GM19324 (cell line): ENCODE data around the gene LRIT1.
"Not testable (repeated sequence)": the region's sequence is repeated elsewhere in the genome, so short reads cannot be mapped to it uniquely, and the experiment has no call there.

Experiments
- ATAC-seq: cut with Tn5 transposase; IDR thresholded peaks from one replicate; pipeline ENCODE4 v1.9.1; 2021; ENCODE audit warnings: mild to moderate bottlenecking, moderate library complexity; ENCODE audit not compliant: unreplicated experiment, low FRiP score

The LRIT1 gene, protein sequence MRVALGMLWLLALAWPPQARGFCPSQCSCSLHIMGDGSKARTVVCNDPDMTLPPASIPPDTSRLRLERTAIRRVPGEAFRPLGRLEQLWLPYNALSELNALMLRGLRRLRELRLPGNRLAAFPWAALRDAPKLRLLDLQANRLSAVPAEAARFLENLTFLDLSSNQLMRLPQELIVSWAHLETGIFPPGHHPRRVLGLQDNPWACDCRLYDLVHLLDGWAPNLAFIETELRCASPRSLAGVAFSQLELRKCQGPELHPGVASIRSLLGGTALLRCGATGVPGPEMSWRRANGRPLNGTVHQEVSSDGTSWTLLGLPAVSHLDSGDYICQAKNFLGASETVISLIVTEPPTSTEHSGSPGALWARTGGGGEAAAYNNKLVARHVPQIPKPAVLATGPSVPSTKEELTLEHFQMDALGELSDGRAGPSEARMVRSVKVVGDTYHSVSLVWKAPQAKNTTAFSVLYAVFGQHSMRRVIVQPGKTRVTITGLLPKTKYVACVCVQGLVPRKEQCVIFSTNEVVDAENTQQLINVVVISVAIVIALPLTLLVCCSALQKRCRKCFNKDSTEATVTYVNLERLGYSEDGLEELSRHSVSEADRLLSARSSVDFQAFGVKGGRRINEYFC

DNA sequence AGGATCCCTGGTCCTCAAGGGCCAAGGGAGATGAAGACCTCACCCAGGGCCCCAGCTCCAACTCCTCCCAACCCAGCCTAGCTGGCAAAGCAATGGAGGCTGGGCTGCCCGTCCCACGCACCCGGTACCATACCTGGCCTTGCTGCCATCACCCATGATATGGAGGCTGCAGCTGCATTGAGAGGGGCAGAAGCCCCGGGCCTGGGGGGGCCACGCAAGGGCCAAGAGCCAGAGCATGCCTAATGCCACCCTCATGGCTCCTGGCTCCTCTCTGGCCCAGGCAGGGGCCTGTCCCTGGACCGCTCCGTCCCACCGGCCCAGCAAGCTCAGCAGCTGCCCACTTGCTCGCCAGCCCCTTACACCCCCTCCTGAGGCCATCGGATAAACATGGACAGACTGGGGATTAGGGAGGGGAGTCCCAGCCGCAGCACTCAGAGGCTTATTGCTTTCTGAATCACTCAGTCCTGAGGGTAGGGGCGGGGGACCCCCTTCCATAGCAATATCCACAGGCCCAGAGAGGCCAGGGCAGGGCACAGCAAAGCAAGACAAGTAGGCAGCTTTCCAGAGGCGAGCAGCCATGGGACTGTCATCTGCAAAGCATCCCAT, at the start of gene LRIT1:
Gene LRIT1 (minus strand): TSS at position 362 of the 606 bp plus-strand sequence. CDS start 107 bp downstream, at position 255.
- no peak for ATAC-seq

- no peak for ATAC-seq
Observed at GRCh38 chr10:84290235-84290634, 48.9 kb upstream of the LRIT1 start.

GRCh38 chr10:84289521-84290200, 48.3 kb upstream of the LRIT1 start:
- no peak for ATAC-seq

DNA sequence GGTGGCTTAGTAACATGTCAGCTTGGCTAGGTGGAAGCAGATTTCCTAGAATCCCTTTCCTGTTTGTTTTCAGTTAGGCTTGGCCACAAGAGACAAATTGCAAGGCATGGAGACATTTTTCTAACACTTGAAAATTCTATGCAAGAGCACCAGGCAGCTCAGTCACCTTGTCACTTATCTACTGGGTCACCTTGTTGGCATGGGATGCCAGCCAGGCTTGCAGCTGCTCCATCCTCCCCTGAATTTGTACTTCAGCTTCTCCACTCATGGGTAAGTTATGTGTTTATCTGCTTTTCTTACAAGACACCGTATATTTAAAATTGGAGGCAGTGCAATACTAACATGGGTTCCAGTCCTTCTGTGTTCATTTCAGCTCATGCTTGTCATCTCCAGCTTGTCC, 46.8 kb upstream of the LRIT1 start:
- ATAC-seq: no peak

GRCh38 chr10:84286695-84287094, 45.3 kb upstream of the LRIT1 start:
- ATAC-seq: no peak

- ATAC-seq: not testable (repeated sequence)
Observed at GRCh38 chr10:84279876-84280475, 38.6 kb upstream of the LRIT1 start.

DNA sequence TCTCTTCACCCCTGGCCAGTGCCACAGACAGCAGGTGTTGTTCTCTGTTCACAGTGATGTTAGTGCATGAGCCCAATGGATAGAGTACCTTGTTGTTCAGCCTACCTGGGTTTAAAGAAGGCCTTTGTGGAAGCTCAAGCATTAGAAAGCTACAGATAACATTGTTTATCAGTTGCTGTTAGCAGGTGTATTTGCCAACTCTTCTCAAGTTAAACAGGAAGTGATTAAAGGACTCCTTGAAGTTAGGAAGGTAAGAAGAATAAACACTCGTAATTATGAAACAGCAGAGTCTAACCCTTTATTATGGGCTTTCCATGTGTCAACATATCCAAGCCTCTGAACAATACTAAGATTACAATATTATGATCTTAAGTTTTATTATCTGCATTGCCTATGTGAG, 29.4 kb upstream of the LRIT1 start:
- no peak for ATAC-seq

DNA sequence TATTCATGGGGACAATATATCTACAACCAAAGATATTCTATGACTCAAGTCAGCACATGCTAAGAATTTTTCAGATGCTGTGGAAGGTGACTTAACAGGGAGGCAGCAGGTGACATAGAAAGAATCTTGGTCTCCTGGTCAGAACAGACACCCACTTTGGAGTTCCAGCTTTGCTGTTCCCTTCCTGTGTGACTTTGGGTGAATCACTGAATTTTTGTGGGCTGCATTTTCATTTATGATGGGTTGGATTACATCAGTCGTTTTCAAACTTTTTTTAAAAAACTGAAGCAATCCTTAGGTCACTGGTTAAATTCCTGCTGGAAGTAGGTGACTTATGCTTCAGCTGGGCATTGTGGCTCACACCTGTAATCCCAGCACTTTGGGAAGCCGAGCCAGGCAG, 28.4 kb upstream of the LRIT1 start:
- ATAC-seq: no peak

- no peak for ATAC-seq
Observed at GRCh38 chr10:84269162-84269561, 27.8 kb upstream of the LRIT1 start.

DNA sequence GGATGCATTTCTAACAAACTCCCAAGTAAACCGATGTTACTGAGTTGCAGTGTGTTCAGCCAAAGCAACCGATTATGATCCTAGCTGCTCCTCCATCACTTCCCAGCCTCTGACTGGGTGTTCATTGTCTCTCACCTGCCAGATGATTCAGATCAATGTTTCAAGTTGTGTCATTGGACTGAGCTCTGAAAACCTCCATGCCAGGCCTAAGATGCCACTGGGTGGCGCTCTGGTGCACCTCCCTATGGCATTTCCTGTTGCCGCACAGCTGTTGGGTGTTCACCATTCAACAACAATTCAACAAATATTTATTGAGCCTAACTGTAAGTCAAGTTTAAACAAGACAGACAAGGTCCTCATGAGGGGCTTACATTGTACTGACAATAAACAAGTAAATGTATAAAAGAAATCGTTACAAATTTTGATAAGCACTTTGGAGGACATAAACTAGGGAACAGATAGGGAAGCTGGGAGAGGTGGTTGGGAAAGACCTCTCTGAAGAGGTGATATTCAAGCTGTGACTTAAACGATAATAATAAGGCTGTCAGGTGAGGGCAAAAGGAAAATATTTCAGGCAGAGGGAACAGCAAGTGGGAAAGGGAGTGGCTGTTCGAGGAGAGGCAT, 26.3 kb upstream of the LRIT1 start:
- no peak for ATAC-seq

- ATAC-seq: no peak
Observed at GRCh38 chr10:84265418-84265817, 24.1 kb upstream of the LRIT1 start.

DNA sequence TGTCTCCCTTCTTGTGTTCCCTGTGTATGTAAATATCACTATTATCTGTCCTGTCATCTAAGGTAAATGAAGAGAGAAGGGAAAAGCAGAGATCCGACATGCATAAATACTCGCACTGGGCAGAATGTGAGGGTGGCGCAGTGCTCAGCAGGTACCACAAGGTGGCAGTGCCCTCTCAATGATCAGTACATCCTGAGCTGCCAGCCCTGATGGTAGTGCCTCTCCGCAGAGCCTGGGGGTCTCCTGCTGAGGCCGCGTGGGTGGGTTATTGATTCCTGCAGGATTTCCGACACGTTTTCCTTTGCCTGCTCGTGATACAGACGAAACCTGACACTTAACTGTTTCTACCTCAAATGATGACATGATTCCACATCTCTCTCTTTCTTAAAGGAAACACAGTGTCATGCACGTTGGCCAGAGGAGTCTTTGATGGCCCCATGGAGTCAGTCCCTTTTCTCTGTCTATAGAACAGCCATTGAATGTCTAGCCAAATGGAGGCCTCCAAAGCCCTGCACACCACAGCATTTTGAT, 23.3 kb upstream of the LRIT1 start:
- ATAC-seq: peak; percentile 92

DNA sequence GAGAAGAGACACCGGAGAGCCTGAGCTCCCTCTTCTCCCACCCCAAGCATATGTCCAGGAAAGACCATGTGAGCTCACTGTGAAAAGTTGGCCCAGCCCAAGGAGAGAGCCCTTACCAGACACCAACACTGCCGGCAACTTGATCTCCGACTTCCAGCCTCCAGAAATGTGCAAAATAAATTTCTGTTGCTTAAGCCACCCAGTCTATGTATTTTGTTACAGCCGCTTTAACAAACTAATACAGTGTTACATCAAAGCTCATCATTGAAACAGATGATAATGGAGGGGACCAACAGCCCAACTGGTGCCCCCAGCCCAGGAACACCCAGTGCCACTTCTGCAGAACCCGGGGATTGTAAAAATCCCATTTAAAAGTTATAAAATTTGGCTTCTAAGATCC, 22.4 kb upstream of the LRIT1 start:
- no peak for ATAC-seq

GRCh38 chr10:84262190-84262956, 21.0 kb upstream of the LRIT1 start:
- no peak for ATAC-seq

DNA sequence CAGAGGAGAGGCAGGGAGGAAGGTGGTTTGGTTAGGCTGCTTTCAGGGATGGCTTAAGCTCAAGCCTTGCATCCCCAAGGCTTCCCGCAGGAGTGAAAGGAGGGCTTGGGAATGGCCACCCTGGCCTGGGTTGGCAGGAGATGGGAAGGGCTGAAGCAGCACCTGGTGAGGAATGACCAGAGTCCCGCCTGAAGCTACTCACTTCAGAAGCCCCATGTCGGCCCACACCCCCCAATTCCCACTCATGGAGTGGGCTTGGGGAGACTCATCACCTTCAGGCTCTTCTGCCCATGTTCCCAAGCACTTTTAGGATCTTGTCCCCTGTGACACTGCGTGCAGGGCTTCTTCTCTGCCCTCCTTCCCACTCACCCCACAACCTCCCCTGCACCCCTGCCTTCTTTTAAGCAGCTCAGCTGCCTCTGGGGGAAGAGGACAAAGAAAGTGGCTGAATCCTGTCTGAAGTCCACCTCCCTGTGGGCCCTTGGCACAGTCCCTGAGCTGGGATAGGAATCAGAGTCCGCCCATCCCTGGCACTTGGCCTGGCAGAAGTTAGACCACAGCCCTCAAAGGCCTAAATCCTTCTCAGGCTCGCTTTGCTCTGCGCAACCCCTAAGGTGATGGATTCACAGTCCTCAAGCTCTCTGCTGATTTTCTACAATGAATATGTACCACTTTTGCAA, 20.0 kb upstream of the LRIT1 start:
- no peak for ATAC-seq

DNA sequence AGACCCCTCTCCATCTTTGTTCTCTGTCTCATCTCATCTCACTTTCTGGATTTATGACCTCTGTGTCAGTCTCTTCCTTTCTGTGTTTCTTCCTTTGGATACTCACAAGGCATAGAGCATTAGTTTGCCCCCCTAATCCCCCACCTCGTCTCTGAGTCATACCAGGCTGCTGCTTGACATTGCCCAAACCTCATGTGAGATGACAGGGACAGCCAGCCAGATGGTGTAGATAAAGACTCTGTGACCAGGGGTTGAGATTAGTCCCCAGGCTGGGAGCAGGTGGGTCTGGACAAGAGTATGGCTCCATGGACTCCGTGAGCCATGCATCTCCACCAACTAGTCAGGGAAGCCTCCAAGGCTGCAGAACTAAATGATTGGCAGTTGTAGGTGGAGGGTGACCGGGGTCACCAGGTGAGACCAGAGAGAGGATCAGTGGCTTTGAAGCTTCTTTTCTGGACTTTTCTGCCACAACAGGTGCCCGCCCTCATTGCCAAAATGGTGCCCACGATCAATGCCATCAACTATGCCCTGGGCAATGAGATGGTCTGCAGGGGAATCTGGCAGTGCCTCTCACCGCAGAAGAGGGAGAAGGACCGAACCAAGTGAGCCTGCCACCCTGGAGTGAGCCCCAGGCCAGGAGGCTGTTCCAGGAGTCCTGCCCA, 16.8 kb upstream of the LRIT1 start:
- no peak for ATAC-seq

DNA sequence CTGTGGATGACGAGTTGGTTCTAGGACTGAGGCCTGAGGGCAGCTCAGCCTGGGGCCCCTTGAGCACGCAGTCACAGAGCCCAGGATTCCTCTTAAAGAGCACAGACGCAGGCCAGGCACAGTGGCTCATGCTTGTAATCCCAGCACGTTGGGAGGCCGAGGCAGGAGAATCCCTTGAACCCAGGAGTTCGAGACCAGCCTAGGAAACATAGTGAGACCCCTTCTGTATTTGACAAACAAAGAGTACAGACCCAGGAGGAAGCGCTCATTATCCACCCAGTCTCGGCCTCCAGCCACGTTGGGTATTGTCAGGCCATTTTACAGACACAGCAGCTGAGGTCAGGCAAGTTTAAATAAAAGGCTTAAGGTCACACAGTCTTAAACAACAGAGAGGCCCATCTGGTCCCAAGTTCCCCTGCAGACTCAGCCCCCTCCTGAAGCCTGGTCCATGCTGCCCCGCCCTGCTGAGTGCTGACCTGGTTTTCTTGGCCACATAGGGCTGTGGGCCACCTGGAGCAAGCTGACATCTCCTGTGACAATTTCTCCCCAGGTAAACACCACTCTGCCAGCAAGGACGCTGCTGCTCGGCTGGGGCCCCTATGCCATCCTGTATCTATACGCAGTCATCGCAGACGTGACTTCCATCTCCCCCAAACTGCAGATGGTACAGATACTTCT, 16.1 kb upstream of the LRIT1 start:
- ATAC-seq: no peak
